CD4-positive, alpha-beta T cell treated with Interleukin-15 for 1 hour (primary cell): ENCODE measurements around the gene OR13C4.
"Not testable (repeated sequence)": the region's sequence is repeated elsewhere in the genome, so short reads cannot be mapped to it uniquely, and the experiment has no call there.

Source experiments
- DNase-seq: peaks from one replicate; pipeline ENCODE4 v3.0.0-alpha.2; 2020

Gene OR13C4

DNA sequence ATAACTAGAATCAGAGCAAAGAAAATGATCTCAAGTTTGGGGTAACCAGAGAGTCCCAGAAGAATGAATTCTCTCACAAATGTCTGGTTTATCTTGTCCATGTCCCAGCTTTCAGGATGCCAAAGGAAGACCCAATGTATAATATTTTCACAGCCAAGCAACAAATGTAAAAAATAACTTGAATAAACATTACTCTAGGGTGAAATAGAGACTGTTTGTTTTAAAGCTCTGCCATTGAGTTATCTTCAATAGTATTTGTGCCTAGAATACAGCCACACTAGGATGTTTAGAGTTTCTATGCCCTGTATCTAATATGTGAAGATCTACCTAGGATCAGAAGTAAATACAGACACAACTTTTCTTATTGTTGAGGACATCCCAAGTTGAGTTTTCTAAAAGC, at the start of gene OR13C4:
OR13C4 (minus strand) TSS at position 101 of the 400 bp plus-strand sequence; CDS start at position 101, 0 bp downstream.
- DNase-seq: no peak

DNA sequence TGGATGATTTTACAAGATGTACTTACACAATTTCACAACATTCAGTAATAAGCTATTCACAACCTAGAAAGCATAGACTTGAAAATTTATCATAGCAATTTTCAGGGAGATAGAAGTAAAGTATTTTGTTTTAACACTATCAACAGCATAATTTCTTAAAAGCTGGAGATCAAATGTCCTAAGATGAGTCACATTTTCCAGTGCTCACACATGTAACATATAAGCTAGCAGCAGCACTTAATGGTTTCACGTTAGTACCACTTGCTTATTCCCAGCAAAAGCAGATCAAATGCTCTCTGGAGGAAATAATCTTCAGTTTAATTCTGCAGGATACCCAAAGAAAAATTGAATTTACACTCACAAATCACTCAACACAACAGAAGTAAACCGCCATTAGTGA, 48.4 kb upstream of the OR13C4 start:
- no peak for DNase-seq

DNA sequence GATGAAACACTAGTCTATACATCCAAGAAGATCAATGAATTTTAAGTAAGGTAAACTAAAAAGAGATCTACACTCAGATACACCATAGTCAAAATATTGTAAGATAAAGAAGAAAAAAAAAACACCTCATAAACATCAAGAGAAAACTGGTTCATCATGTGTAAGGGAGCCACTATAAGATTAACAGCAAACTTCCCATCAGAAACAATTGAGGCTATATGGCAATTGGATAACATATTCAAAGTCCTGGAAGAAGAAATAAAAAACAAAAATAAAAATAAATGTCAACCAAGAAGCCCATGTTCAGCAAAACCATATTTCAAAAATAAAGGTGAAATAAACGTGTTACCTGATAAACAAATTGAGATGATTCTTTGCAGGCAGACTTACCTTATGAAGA, 45.6 kb upstream of the OR13C4 start:
- no peak for DNase-seq

DNA sequence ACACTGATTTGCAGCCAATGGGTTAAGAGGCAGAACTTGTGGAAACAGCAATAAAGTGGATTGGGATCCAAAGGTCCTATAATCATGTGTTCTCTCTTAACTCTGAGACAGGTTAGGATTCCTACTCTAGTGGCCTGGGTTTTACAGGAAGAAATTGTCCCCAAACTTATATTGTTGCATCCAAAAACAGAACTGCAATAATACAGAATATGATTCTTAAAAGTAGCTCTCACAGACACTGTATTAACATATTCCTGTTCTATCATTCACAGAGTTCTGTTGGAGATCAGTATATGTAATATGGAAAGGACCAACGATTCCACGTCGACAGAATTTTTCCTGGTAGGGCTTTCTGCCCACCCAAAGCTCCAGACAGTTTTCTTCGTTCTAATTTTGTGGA, 41.9 kb upstream of the OR13C4 start, which contains the start of gene OR13C8:
OR13C8 (plus strand) TSS at position 301 of the 400 bp plus-strand sequence; CDS start at position 301, 0 bp downstream.
- DNase-seq: no peak

DNA sequence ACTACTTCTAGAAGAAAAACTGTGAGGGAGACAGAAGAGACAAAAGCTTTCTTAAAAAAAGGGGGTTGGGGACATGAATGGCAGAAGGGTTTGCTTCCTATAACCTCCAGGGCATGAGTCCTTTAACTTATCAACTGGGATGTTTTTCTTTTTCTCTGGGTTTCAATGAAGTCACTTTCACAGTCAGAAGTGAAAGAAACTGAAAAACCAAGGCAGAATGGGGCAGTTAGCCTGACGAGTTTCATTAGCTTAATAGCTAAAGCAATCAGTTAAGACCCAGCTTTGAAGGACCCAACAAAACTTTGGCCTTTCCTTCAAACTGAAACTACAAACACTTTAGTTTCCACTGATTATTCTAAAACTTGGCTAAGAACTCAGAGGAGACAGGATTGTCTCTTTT, 37.3 kb upstream of the OR13C4 start:
- no peak for DNase-seq

DNA sequence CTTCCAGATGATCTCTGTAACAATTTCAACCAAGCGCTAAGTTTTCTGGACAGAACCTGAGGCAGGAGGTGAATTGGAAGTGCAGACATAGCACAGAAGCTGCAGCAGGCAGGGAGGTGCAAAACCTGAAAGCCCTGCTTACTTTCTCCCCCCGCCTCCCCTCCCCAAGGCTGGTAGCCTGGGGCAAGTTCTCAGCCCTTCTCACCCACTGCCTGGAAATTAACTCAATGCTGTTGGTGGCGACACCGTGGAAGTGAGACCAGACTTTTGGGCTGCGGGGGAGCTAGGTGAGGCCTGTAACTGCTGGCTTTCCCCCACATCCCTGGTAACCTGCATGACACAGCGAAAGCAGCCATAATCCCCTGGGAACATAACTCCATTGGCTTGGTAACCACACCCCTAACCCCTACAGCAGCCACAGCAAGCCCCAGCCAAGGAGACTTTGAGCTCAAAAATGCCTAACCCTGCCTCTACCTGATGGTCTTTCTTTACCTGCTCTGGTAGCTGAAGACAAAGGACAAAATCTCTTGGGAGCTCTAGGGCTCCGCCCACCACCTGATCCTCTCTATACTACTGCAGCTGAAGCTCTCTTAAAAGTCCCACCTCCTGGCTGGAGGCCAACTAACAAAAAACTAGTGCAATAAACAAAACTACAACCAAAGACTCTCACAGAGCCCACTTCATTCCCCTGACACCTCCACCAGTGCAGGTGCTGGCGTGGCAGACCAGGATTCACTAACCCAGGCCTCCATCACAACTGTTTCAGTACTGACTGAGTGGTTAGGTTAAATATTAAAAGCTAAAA, 30.0 kb upstream of the OR13C4 start:
- no peak for DNase-seq

DNA sequence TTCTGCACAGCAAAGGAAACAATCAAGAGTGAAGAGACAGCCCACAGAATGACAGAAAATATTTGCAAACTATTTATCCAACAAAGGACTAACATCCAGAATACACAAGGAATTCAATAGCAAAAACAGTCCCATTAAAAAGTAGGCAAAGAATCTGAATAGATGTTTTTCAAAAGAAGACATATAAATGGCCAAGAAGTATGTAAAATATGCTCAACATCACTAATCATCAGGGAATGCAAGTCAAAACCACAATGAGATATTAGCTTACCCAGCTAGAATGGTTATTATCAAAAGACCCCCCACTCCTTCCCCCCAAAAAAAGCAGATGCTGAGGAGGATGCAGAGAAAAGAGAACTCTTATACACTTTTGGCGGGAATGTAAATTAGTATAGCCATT, 28.5 kb upstream of the OR13C4 start:
- DNase-seq: no peak

DNA sequence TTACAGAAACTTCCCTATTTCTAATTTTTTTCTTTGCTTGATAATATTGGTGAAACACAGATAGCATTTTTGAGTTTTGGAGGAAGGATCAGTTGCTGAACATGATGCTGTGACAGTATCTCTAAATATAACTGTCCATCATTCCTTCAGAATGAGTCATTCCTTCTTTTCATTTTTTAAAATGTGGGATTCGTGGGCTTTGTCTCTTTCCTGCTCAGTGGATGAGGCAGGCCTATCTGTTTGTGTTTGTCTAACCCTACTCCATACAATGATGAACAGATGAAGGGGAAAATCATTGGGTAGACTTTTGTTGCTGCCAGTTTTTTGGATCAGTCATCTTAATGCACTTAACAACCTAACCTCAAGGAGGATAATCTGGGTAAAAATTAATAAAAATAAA, 26.3 kb upstream of the OR13C4 start:
- DNase-seq: no peak

DNA sequence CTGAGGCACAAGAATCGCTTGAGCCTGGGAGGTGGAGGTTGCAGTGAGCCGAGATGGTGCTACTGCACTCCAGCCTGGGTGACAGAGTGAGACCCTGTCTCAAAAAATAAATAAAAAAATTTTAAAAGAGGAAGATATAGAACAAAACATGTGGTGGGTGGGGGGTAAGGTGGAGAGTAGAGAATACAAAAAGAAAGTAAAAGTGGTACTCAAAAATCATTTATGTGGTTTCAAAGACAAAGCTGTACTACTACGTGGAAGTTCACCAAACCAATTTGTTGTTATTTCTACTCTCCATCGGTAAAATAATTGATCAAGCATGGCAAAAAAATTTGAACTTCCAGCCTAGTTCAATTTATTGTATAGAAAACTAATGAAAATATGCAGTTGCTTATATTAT, 17.6 kb upstream of the OR13C4 start:
- no peak for DNase-seq

DNA sequence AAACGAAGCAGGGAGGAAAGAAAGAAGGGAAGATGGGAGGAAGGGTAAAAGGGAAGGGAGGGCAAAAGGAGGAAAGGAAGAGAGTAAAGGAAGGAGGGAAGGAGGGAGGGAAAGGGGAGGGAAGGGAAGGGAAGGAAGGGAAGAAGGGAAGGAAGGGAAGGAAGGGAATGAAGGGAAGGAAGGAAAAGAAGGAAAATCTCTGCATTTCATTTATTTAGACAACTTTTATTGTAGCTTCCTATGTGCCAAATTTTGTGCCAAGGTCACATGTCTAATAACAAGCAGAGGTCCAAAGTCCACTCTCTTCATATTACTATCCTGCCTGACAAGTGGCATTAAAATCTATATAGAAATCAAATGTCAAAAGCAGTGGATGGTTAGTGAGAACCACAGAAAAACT, 12.3 kb upstream of the OR13C4 start:
- no peak for DNase-seq

DNA sequence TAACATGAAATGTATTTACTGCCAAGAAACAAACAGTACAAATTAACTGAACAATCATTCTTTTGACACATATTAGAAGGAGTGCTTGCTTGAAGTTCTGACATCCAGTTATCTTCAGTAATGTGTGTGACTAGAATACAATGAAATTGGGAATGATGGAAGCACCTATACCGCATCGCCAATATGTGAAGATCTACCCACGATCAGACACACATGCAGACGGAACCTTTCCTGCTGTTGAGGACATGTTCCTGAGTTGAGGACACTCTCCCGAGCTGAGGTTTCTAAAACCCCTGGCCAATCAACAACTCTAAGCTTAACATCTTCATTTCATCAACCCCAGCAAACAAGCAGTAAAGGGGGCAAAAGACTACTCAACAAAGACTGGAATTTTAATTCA, 9.7 kb upstream of the OR13C4 start, which contains the start of gene OR13C3:
OR13C3 (minus strand) TSS at position 101 of the 400 bp plus-strand sequence. CDS start 133 bp downstream, outside the sequence.
- no peak for DNase-seq

DNA sequence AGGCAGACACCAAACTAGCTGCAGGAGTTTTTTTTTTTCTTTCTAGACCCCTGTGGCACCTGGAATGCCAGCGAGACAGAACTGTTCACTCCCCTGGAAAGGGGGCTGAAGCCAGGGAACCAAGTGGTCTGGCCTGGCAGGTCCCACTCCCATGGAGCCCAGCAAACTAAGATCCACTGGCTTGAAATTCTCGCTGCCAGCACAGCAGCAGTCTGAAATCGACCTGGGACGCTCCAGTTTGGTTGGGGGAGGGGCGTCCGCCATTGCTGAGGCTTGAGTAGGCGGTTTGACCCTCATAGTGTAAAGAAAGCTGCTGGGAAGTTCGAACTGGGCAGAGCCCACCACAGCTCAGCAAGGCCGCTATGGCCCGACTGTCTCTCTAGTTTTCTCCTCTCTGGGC, 6.8 kb downstream of the OR13C4 start:
- not testable (repeated sequence) for DNase-seq

DNA sequence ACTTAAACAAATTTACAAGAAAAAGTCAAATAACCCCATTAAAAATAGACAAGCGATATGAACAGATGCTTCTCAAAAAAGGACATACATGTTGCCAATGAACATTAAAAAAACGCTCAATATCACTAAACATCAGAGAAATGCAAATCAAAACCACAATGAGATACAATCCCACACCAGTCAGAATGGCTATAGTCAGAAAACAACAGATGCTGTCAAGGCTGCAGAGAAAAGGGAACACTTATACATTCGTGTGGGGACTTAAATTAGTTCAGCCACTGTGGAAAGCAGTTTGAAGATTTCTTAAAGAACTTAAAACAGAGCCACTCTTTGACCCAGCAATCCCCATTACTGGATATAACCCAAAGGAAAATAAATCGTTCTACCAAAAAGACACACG, 12.1 kb downstream of the OR13C4 start:
- no peak for DNase-seq

DNA sequence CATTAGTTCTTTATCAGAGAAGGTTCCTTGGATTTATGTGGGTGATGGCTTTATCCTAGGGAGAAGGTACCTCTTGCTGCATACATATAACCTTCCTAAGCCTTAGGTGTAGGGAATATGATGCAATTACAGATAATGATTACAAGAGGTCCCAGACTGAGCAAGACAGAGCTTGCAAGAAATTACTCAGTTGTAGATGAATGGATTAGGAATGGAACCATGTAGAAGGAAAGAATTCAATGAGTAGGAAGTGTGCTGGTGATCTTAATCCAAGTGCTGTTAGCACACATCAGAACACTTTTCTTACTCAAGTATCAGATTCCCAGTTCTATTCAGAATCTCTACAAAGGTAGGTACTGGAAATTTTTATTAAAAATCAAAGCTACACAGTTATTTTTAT, 20.4 kb downstream of the OR13C4 start:
- DNase-seq: no peak

DNA sequence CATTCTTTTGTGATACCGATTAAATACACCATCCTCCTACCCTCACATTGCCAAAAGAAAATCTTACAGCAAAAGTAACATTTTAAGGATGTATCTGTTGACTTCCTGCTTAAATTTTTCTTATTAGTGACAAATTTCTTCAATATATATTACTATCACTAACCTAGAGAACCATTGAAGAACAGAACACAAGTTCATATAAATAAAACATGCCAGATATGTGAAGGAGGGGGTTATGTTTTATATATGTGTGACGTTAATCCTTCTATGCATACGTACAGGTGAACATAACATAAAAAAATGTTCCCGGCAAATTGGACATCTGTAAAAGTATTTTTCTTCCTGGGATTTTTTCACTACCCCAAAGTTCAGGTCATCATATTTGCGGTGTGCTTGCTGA, 23.0 kb downstream of the OR13C4 start, which contains the start of gene OR13F1:
OR13F1 (plus strand) TSS at position 301 of the 400 bp plus-strand sequence; CDS start at position 301, 0 bp downstream.
- DNase-seq: no peak

DNA sequence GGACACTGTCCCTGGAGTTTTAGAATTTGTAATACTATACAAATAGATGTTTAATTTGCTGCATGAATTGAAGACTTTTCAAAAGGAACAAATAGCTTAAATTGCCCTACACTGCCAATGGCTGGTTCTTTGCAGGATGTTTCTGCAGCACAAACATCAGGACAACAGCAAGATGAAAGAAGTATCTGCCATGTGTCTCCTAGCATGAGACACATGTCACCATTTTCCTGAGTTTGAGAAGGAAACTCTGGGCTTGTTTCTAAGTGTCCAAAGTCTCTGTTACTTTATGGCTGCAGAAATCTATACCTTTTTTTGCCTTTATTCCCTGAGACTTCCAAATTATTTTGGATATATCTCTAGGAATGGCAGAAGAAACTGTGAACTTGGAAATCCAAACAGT, 23.6 kb downstream of the OR13C4 start:
- DNase-seq: no peak

DNA sequence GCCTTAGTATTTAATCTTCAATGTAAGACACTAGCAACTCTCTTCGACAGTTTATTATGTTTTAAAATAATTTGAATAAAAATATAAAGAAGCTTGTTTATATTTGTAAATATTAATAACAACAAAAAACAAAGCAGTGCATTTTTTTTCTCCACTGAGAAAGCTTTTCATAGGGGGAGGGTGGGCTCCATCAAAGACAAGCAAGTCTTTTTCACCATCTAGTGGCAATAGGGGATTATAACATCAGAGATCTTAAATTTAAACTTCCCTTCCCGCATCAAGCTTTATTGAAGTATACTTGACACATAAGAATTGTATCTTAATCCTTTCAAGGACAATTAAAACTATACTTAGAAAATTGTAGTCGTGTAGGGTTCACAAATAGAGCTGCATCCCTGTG, 32.2 kb downstream of the OR13C4 start:
- no peak for DNase-seq

DNA sequence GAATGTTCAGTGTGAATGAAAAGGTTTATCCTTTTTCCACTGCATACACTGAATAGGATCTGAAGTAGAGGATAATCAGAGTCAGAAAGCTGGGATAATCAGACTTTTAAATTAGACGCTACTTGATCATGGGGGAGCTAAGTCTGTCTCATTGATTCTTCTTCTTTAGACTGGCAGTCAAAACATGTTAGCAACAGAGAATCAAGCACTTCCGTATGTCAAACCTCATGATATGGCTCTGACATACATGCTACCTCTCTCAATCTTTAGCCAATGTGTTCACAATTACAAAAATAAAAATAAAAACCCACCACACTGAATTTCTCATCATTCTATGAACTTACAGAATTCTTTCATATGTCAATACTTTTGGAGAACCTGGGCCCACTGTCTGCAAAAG, 42.0 kb downstream of the OR13C4 start:
- DNase-seq: no peak

DNA sequence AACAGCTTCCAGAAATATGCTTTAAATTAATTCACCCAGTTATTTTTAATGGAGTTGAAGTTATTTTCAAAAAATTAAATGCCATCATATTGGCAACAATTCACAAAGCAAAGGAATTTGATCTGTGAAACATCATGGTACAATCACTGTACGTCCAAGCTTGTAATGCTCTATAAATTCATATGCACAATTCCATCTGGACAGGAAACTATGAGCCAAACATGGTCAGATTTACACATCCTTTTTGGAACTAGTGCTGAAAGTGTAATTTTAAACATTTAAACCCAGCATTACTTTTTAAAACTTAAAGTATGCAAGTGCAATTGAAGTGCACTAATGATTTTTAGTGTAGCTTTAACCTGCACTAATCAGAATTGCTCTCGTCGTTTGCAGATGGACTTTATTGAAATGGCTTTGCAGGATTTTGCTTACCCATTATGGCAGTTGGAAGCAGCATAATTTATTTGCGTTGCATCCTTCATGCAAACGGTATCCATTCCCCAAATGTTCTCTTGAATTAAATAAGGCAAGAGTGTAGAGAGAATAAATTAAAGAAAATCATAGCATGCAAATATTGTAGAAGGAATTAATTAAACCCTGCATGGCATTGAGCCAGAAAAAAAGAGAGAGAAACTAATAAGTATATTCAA, 44.0 kb downstream of the OR13C4 start:
- DNase-seq: no peak
